Muscle layer of duodenum (tissue), 2 donors: ENCODE data around the gene ZIC4.

Experiments used
- H3K27ac ChIP-seq: one replicate; pipeline ENCODE4 v1.7.0; 2013; ENCODE audit warnings: mild to moderate bottlenecking, low read length
- H3K27me3 ChIP-seq: one replicate; pipeline ENCODE4 v1.7.0; 2013; ENCODE audit warnings: low read depth, mild to moderate bottlenecking, control low read depth, low read length
- H3K36me3 ChIP-seq, 2 donors: one replicate each; pipeline ENCODE4 v1.7.0; 2013; ENCODE audit warnings: low read length in 2 of 2, control low read depth in 1 of 2, mild to moderate bottlenecking in 1 of 2; ENCODE audit not compliant: insufficient read depth in 2 of 2, control insufficient read depth in 1 of 2
- H3K4me1 ChIP-seq, 2 donors: one replicate each; pipeline ENCODE4 v1.7.0; 2013; ENCODE audit warnings: low read length in 2 of 2, mild to moderate bottlenecking in 2 of 2, control low read depth in 1 of 2, moderate library complexity in 1 of 2; ENCODE audit not compliant: insufficient read depth in 2 of 2, control insufficient read depth in 1 of 2
- H3K4me3 ChIP-seq, 2 donors: one replicate each; pipeline ENCODE4 v1.7.0; 2013; ENCODE audit warnings: low read length in 2 of 2, low read depth in 1 of 2, mild to moderate bottlenecking in 1 of 2
- H3K9me3 ChIP-seq, 2 donors: one replicate each; pipeline ENCODE4 v1.7.0; 2013; ENCODE audit warnings: low read length in 2 of 2, control low read depth in 1 of 2, mild to moderate bottlenecking in 1 of 2; ENCODE audit not compliant: control insufficient read depth in 1 of 2
- donor health status: healthy.

The ZIC4 gene

DNA sequence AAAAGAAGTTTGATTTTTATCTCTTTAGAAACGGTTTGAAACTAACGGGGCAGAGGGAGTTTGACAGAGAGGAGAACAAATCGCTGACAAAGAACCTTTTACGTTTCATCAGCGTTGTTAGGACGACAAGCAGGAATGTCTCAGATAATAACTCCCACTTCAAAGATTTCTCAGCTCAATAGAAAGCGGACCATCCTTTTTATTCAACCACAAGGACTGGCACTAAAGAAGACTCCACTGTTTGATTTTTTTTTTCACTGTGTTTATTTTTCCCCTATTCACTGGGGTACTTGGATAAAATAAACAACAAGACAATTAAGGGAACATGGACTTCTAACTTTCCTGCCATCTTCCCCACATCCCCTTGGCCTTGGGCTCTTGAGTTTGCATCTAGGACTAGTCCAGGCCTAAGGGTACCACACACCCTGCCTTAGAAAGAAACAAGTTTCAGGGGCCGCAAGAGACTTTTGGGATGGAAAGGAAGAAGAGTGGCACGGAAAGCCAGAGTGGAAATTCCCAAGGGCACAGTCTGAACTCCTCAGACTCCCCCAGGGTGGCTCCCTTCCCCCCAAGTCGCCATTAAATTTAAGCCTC lies 19.0 kb downstream of the ZIC4 start:
- Histone ChIP-seq H3K9me3 (no peaks in the 10 kb centered on the region), H3K27ac (no peak overlapping the region), H3K36me3 (no peaks in the 10 kb centered on the region), H3K4me3 (no peak overlapping the region), H3K4me1 (peaks cover 0 to 15% of the 10 kb centered on the region in 2 donors), H3K27me3 (peaks cover 75% of the 10 kb centered on the region)

GRCh38 chr3:147385059-147386012 lies 21.0 kb downstream of the ZIC4 start:
- Histone ChIP-seq H3K27me3 (peaks cover 67% of the 10 kb centered on the region), H3K4me1 (no peaks in the 10 kb centered on the region), H3K36me3 (no peaks in the 10 kb centered on the region), H3K4me3 (no peak overlapping the region), H3K9me3 (no peaks in the 10 kb centered on the region), H3K27ac (no peak overlapping the region)

DNA sequence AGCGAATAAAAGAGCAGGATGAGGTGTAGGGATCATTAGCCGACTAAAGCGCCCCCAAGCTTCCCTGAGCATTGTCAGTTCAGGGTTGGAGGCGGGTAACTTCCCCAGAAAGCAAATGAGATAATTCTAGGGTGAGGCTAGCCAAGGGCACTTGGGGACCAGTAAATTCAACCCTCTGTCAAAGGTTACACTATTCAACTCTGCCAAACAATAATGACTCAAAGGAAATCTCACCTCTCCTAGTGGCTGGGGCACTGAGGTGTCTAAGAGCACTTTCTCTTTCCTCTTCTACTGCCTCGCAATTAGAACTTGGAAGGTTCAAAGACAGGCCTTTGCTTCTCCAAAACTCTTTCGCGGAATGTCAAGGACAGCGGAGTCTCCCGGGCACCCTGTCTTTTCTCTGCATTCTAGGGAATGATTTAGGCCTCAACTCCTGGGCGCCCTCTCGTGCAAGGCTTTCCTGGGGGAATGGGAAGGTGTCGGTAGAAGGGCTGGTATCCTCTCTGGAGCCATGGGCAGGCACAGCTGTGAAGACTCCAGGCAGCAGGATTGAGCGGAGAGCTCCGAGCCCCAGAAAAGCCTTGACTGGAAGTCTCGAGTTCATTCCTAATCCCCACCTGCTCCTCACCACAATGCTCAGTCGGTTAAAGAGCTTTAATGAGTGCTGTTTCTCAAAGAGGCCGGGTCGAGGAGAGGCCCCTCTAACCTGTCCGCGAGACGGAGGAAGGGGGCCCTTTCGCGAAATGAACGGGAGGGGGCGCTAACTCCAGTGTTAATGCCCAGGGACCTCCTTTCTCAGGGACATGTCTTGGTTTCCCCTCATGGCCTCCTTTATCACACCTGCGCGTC lies 21.9 kb downstream of the ZIC4 start:
- H3K9me3 ChIP-seq, result no peaks in the 10 kb centered on the region
- H3K36me3 ChIP-seq, result no peaks in the 10 kb centered on the region
- no peak overlapping the region for H3K4me3 ChIP-seq
- no peaks in the 10 kb centered on the region for H3K4me1 ChIP-seq
- H3K27ac ChIP-seq, result no peak overlapping the region
- H3K27me3 ChIP-seq, result peaks cover 67% of the 10 kb centered on the region

DNA sequence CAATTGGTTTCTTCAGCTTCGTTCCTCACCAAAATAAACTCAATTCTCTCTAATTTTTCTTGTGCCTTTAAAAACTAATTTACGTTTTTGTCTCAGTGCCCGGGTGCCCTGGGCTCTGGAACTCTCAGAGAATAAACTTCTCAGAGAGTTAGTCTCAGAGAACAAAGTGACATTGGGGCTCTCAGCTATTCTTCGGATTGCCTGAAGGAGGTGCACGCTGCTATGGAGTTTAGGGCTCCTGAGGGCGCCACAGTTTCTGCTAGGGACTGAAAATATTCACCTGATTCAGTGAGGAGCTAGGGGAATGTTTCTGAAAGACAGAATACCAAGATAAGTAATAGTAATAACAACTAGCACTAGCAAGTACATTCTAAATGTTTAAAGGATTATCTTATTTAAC lies 22.7 kb downstream of the ZIC4 start:
- Histone ChIP-seq H3K36me3 (no peaks in the 10 kb centered on the region), H3K27ac (no peak overlapping the region), H3K4me3 (no peak overlapping the region), H3K9me3 (no peaks in the 10 kb centered on the region), H3K27me3 (peaks cover 68% of the 10 kb centered on the region), H3K4me1 (no peaks in the 10 kb centered on the region)

GRCh38 chr3:147381596-147381995 lies 24.7 kb downstream of the ZIC4 start:
- H3K27ac ChIP-seq, result no peak overlapping the region
- H3K4me1 ChIP-seq, result no peaks in the 10 kb centered on the region
- peaks cover 61% of the 10 kb centered on the region for H3K27me3 ChIP-seq
- H3K9me3 ChIP-seq, result peaks cover 0 to 2% of the 10 kb centered on the region in 2 donors
- no peaks in the 10 kb centered on the region for H3K36me3 ChIP-seq
- no peak overlapping the region for H3K4me3 ChIP-seq

DNA sequence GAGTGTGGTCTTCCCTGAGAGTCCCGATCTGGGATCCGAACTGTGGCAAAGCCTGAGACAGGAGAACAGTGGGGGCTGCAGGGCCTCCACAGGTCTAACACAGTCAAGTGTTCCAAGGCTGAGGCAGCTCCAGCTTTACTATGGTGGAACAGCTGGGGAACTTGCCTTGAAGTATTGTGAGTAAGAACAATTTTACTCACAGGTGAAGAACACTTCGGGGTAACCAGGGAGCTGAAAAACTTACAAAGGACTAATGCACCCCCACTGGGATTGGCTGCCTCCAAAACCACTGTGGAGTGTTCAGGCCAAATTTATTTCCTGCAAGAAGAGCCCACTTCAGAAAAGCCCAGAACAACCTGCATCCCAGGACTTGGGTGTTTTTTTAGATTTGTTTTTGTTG lies 25.4 kb downstream of the ZIC4 start:
- no peaks in the 10 kb centered on the region for H3K36me3 ChIP-seq
- no peaks in the 10 kb centered on the region for H3K4me1 ChIP-seq
- peaks cover 0 to 2% of the 10 kb centered on the region in 2 donors for H3K9me3 ChIP-seq
- H3K27me3 ChIP-seq, result peaks cover 61% of the 10 kb centered on the region
- no peak overlapping the region for H3K4me3 ChIP-seq
- H3K27ac ChIP-seq, result no peak overlapping the region

- Histone ChIP-seq H3K9me3 (peaks cover 0 to 2% of the 10 kb centered on the region in 2 donors), H3K36me3 (no peaks in the 10 kb centered on the region), H3K4me1 (no peaks in the 10 kb centered on the region), H3K27ac (no peak overlapping the region), H3K27me3 (peaks cover 59% of the 10 kb centered on the region), H3K4me3 (no peak overlapping the region)
Measured at GRCh38 chr3:147380387-147380951, 25.9 kb downstream of the ZIC4 start.

DNA sequence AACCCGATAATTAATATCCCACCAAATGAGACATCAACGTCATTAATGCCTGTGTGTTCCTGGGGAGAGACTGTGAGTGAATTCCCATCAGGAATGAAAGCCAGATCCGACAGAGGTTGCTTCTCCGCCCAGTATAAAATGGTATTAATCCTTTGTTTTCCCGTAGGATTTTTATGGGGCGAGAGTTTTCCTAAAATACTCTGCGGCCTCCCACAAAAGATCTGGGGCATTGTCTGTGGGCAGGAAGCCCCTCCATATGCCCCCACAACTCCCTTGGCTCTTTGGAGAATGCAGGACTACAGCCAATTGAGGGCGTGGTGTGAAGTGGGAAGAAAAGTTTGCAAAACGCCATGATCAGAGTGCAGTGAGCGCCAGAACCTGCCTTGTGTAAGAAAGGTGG lies 26.7 kb downstream of the ZIC4 start:
- Histone ChIP-seq H3K36me3 (no peaks in the 10 kb centered on the region), H3K27ac (no peak overlapping the region), H3K9me3 (peaks cover 0 to 2% of the 10 kb centered on the region in 2 donors), H3K4me3 (no peak overlapping the region), H3K4me1 (no peaks in the 10 kb centered on the region), H3K27me3 (peaks cover 51% of the 10 kb centered on the region)

DNA sequence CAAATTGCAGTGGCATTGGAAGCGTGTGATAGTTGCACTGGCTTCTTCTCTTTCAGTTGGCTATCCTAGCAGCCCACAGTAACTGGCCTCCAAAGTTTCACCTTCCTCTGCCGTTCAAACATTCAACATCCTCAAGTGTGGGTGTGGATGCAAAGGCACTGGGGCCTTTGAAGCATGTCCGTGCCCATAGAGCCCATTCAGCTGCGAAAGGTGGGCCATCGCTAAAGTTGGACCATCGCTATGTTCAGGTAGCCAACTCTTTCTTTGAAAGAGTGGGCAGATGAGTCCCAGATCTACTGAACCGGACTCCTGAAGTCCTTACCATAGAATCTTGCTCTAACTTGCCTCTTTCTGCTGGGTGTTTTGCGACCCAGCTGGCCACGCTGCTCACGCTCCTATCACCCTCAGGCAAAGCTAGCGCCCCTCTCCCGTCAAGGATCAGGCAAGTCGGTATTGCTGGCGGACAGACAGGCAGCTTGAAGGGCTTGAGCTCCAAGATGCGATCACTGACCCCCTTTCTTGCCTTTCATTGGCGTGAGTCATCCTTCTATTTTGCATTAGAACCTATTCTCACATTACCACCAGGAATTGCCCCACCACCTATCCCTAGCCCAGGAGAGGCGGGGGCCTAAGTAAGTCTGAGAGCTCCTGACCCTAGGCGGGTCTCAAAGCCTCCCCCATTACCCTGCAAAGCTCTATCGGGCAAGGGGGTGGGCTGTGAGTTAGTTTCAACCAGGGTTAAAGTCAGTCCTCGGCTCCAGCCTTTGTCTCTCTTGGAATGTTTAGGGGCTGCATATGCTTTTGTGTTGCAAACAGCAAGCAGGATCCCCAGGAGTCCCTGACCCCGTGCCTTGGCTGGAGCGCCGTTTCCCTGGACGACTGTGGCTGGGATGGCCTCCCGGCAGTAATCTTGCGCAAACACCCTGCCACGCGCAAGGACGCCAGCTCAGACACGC lies 28.7 kb downstream of the ZIC4 start:
- Histone ChIP-seq H3K4me3 (no peak overlapping the region), H3K27me3 (peaks cover 44% of the 10 kb centered on the region), H3K36me3 (no peaks in the 10 kb centered on the region), H3K27ac (no peak overlapping the region), H3K4me1 (no peaks in the 10 kb centered on the region), H3K9me3 (peaks cover 2 to 4% of the 10 kb centered on the region in 2 donors)

DNA sequence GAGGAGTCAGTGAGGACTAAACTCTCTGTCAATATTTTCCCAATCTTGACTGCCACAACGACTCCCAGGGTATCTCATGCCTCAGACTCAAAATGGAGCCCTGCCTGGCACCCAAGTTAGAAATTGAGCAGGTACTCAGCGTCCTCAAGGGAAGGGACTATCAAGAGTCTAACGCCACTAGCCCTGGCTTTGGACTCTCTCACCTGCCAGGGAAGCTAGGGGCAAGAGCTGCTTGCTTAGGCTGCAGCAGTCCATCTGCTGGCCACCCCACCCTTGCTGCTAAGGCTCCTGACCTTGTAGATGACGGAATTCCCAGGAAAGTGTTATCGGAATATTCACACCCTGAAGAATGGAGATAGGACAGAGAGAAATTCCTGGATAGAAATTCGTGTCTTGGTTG lies 33.0 kb downstream of the ZIC4 start:
- Histone ChIP-seq H3K4me1 (peaks cover 0 to 5% of the 10 kb centered on the region in 2 donors), H3K9me3 (peaks cover 2 to 4% of the 10 kb centered on the region in 2 donors), H3K36me3 (no peaks in the 10 kb centered on the region), H3K27ac (no peak overlapping the region), H3K27me3 (peaks cover 42% of the 10 kb centered on the region), H3K4me3 (no peak overlapping the region)
